Measurements from ENCODE around the gene CACNA1F. TPM values are rescaled to one million over a fixed set of nuclear protein-coding genes. Genes with fewer than 3 reads are reported as not detected.

Gene CACNA1F
- total RNA-seq, 1 donor from 2014 or later, result 0.05 TPM

DNA sequence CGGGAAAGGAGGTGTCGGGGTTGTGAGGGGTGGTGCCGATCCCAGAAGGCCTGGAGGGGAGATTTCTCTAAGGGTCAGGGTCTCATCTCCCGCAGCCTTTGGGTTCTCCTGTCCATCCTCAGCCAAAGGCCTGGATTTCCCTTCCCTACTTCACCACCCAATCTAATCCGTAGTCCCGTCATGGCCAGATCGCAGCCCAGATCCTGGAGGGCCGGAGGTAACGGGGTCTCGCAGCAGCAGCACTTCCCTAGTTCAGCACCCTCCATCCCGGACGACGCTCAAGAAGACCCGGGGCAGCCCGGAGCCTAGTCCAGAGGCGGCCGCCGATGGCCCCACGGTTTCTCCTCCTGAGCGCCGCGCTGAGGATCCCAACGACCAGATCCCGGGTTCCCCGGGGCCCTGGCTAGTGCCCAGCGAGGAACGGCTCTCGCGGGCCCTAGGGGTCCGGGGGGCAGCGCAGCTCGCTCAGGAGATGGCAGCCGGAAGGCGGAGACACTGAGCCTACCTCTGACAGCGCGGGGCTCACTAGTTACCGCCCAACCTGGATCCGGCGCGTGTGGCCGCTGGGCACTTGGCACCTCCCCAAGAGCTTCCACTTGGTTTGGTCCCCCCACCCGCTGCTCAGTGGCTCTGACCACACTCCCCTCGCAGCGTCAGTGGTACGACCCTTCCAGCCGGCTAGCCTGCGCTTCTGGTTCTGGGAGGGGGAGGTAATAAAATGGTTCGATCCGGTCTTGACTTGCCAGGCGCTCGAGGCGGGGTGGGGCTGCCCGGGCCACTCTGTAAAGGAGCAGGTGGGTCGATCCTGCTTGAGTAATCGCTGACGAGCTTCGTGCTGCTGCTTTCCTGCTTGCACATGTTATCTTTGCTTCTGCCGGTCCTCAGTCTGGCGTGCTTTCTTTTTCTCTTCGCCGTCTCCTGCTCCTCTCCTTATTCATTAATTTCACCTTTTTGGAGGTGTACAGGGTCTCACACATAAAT is 66.9 kb downstream of the CACNA1F start:
- peak; percentile 30 for DNase-seq (ENCODE audit: low read depth, low spot score)
- peaks cover 8% of the 10 kb centered on the region for H3K36me3 Mint-ChIP-seq (ENCODE audit: low read depth)
- H3K4me3 Mint-ChIP-seq, result peak overlapping the region; percentile 58
- peak; percentile 24 for TF ChIP-seq CTCF (conservative IDR thresholded peaks at IDR 0.05)
- H3K4me1 Mint-ChIP-seq, result peaks cover 17% of the 10 kb centered on the region
- H3K9me3 Mint-ChIP-seq, result peaks cover 5% of the 10 kb centered on the region
- H3K27me3 Mint-ChIP-seq (ENCODE audit: low read depth), result peaks cover 51% of the 10 kb centered on the region
- H3K27ac Mint-ChIP-seq (ENCODE audit: unreplicated experiment), result no peak overlapping the region

DNA sequence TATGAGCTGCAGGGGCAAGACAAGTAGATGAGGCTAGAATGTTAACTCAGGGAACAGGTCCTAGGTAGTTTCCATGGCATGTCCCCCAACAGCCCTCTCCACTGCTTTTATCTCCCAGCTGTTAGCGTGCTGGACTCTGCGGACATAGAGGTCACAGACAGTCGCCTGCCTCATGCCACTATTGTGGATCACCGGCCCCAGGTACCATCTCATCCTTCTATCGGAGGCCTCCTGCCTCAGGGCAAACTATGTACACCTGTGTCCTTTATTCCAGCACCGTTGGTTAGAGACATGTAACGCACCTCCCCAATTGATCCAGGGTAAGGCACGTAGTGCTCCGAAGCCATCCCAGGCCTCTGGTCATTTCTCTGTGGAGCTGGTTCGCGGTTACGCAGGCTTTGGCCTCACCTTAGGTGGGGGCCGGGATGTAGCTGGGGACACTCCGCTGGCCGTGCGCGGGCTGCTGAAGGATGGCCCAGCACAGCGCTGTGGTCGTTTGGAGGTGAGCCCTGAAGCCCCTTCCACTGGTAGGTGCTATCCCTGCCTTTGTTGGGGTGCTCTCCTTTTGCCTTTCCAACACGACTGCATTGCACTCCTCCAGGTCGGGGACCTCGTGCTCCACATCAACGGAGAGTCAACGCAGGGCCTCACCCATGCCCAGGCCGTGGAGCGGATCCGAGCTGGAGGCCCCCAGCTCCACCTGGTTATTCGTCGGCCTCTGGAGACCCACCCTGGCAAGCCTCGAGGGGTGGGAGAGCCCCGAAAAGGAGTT is 68.4 kb downstream of the CACNA1F start:
- Mint-ChIP-seq H3K27me3 (ENCODE audit: low read depth) (peaks cover 39% of the 10 kb centered on the region), H3K4me1 (peaks cover 17% of the 10 kb centered on the region), H3K27ac (ENCODE audit: unreplicated experiment) (no peak overlapping the region), H3K4me3 (peak overlapping the region; percentile 78), H3K36me3 (ENCODE audit: low read depth) (peaks cover 8% of the 10 kb centered on the region), H3K9me3 (peaks cover 5% of the 10 kb centered on the region)
- TF ChIP-seq CTCF (conservative IDR thresholded peaks at IDR 0.05), result no peak
- DNase-seq (ENCODE audit: low read depth, low spot score), result no peak

- Mint-ChIP-seq H3K27me3 (ENCODE audit: low read depth) (peaks cover 32% of the 10 kb centered on the region), H3K9me3 (peaks cover 5% of the 10 kb centered on the region), H3K36me3 (ENCODE audit: low read depth) (peaks cover 6% of the 10 kb centered on the region), H3K27ac (ENCODE audit: unreplicated experiment) (peak overlapping the region; percentile 83), H3K4me1 (peaks cover 17% of the 10 kb centered on the region), H3K4me3 (peak overlapping the region; percentile 78)
- peak; percentile 62 for DNase-seq (ENCODE audit: low read depth, low spot score)
- TF ChIP-seq CTCF (conservative IDR thresholded peaks at IDR 0.05), result peak; percentile 74
Observed at GRCh38 chrX:49163555-49164419, 69.4 kb downstream of the CACNA1F start.

- H3K9me3 Mint-ChIP-seq, result peaks cover 5% of the 10 kb centered on the region
- H3K36me3 Mint-ChIP-seq (ENCODE audit: low read depth), result peaks cover 3% of the 10 kb centered on the region
- no peak within 1 kb of the TSS for H3K27ac Mint-ChIP-seq (ENCODE audit: unreplicated experiment)
- no peak for TF ChIP-seq CTCF (conservative IDR thresholded peaks at IDR 0.05)
- no peak for DNase-seq (ENCODE audit: low read depth, low spot score)
- peaks cover 17% of the 10 kb centered on the region for H3K4me1 Mint-ChIP-seq
- peaks cover 30% of the 10 kb centered on the region for H3K27me3 Mint-ChIP-seq (ENCODE audit: low read depth)
- peak within 1 kb of the TSS; percentile 67 for H3K4me3 Mint-ChIP-seq
Observed at GRCh38 chrX:49162620-49163019, 70.5 kb downstream of the CACNA1F start, which contains the start of gene MAGIX. TSS of gene MAGIX (plus strand) at chrX:49162758. CDS start at chrX:49162890, 132 bp downstream.

DNA sequence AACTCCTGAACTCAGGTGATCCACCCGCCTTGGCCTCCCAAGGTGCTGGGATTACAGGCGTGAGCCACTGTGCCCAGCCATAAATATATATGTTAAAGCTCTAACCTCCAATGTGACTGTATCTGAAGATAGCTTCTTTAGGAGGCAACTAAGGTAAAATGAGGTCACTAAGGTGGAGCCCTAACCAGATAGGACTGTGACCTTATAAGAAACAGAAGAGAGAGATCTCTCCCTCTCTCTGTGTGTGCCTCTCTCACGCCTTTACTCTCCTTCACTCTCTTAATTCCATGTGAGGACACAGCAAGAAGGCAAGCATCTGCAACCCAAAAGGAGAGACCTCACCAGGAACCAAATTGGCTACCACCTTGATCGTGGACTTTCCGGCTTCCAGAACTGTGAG is 71.5 kb downstream of the CACNA1F start:
- H3K36me3 Mint-ChIP-seq (ENCODE audit: low read depth), result peaks cover under 1% of the 10 kb centered on the region
- H3K27me3 Mint-ChIP-seq (ENCODE audit: low read depth), result peaks cover 22% of the 10 kb centered on the region
- H3K4me3 Mint-ChIP-seq, result no peak overlapping the region
- peaks cover 5% of the 10 kb centered on the region for H3K9me3 Mint-ChIP-seq
- H3K4me1 Mint-ChIP-seq, result peaks cover 11% of the 10 kb centered on the region
- TF ChIP-seq CTCF (conservative IDR thresholded peaks at IDR 0.05), result no peak
- no peak overlapping the region for H3K27ac Mint-ChIP-seq (ENCODE audit: unreplicated experiment)
- no peak for DNase-seq (ENCODE audit: low read depth, low spot score)

Measured in neural crest cell (in vitro differentiated cells).